ENCODE data around the gene IMPDH1.

The IMPDH1 gene

DNA sequence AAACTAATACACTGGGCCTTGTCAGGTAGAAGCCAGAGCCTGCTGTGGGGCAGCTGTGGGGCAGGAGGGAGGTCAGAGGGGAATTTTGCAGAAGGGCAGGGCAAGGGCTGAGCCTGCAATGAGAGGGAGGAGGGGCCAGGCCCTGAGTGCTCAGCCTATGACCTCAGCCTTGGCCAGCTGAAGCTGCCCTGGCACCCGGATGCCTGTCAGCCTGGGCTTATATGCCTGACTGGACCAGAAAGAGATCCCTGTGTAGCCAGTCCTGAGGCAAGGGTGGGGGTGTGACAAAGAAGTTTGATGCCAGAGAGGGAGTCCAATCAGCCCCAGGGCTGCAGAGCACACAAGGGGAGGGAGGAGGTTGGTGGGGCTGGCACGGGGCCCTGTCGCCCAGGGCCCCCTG is 26.0 kb downstream of the IMPDH1 start:
- TF ChIP-seq, protein P1, sequence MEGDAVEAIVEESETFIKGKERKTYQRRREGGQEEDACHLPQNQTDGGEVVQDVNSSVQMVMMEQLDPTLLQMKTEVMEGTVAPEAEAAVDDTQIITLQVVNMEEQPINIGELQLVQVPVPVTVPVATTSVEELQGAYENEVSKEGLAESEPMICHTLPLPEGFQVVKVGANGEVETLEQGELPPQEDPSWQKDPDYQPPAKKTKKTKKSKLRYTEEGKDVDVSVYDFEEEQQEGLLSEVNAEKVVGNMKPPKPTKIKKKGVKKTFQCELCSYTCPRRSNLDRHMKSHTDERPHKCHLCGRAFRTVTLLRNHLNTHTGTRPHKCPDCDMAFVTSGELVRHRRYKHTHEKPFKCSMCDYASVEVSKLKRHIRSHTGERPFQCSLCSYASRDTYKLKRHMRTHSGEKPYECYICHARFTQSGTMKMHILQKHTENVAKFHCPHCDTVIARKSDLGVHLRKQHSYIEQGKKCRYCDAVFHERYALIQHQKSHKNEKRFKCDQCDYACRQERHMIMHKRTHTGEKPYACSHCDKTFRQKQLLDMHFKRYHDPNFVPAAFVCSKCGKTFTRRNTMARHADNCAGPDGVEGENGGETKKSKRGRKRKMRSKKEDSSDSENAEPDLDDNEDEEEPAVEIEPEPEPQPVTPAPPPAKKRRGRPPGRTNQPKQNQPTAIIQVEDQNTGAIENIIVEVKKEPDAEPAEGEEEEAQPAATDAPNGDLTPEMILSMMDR (IDR thresholded peaks at IDR 0.05; ENCODE audit: extremely low read depth, missing control alignments): no peak
- no peak for DNase-seq (ENCODE audit: low spot score)

DNA sequence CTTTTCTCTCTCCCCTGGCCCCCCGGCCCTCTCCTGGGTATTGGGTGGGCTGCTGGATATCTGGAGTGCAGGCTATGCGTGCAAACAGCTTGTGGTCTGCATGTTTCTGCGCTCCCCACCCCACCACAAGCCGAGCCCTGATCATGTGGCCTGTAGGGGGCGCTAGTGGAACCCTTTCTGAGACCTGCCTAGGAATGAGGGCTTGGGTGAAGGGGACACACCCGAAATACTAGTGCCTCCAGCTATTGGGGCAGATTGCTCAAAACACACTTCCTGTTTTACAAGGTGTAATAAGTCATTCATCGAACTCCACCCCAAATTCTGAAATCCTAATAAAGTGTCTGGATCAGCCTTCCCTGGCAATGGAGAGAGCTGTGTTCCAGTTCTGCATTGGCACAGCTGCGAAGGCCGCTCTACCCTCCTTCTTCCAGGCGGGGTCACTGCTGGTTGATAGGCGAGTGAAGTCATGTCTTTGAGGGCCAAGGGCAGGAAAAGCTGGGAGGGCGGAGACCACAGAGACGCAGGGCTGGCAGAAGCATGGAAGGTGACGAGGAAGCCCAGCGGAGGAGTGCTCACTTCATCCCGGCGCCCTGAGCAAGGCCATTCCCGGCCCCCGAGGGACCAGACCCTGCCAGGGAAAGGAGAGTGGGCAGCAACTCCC is 28.5 kb downstream of the IMPDH1 start:
- TF ChIP-seq, protein P1 (IDR thresholded peaks at IDR 0.05; ENCODE audit: extremely low read depth, missing control alignments): peak; percentile 48
- no peak for DNase-seq (ENCODE audit: low spot score)

- DNase-seq (ENCODE audit: low spot score): no peak
- TF ChIP-seq, protein P1 (IDR thresholded peaks at IDR 0.05; ENCODE audit: extremely low read depth, missing control alignments): no peak
Measured at GRCh38 chr7:128380483-128381106, 29.2 kb downstream of the IMPDH1 start.

DNA sequence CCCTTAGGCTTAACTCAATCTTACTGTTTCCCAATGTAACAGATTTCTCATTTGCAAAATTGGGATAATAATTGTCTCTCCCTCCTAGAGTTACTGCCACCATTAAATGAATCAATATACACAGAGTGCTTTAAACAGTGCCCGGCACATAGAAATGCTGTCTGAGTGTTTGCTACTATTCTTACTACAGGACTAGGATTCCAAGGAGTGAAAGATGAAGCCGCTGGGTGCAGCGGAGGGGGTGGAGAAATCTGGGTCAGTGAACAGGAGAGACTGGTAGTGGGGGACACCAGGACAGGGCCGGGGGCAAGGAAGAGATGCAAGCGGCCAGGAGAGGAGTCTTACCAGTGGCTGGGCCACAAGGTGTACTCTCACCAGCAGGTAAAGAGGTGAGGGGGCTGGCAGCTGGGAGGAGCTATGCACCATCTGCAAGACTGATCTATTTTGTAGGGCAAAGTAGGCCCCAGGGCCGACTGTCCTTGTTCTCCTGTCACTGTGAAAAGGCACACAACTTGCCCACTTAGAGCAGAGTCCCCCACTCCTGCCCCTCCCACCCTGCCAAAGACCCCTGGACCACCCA is 29.8 kb downstream of the IMPDH1 start:
- TF ChIP-seq, protein P1 (IDR thresholded peaks at IDR 0.05; ENCODE audit: extremely low read depth, missing control alignments): no peak
- DNase-seq (ENCODE audit: low spot score): no peak

DNA sequence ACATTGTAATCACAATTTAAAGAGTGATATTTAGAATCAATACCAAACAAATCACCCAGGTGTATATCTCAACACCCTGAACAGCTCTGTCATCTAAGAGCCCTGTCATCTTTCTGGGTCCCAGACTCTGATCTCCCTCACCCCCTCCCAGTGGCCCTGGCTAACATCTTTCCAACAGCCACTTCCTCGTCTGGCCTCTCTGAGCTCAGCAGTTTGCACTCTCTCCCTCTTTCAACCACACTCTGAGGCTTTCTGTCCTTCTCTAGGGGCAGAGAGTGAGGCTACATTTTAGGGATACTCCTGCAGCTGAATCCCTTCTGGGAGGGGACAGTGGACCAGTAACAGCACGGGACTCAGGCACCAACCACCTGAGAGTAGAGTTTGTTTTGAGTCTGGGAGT is 31.1 kb downstream of the IMPDH1 start:
- no peak for DNase-seq (ENCODE audit: low spot score)
- TF ChIP-seq, protein P1 (IDR thresholded peaks at IDR 0.05; ENCODE audit: extremely low read depth, missing control alignments): no peak

- no peak for DNase-seq (ENCODE audit: low spot score)
- TF ChIP-seq, protein P1 (IDR thresholded peaks at IDR 0.05; ENCODE audit: extremely low read depth, missing control alignments): no peak
Measured at GRCh38 chr7:128376077-128376476, 33.7 kb downstream of the IMPDH1 start.

GRCh38 chr7:128374041-128374440 is 35.7 kb downstream of the IMPDH1 start:
- TF ChIP-seq, protein P1 (IDR thresholded peaks at IDR 0.05; ENCODE audit: extremely low read depth, missing control alignments): no peak

More at GRCh38 chr7:128374041-128374440, 35.7 kb downstream of the IMPDH1 start:
- DNase-seq (ENCODE audit: low spot score): no peak

All from GM20000 (cell line).